HG03108 (cell line): ENCODE measurements around the gene SLC17A7.
"Not testable (repeated sequence)": the region's sequence is repeated elsewhere in the genome, so short reads cannot be mapped to it uniquely, and the experiment has no call there.

Experiments used
- ATAC-seq: cut with Tn5 transposase; IDR thresholded peaks from one replicate; pipeline ENCODE4 v1.9.1; 2021; ENCODE audit warnings: moderate library complexity; ENCODE audit not compliant: unreplicated experiment

The SLC17A7 gene

DNA sequence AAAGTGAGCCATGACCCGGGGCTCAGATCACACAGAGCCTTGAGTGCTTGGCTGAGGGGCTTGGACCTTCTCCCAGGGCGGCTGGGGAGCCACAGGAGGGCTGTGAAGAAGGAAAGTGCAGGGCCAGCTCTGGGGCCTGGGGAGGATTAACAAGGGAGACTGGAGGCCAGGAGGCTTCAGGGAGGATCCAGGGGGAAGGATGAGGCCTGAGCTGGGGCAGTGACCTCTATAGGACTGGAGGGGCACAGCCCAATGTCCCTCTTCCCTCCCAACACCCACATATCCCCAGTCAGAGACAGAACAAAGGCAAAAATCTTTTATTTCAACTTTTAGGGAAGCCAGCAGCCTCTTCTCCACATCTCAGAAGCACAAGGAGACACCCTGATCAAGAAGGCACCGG, 4.7 kb upstream of the SLC17A7 start:
- ATAC-seq: no peak

DNA sequence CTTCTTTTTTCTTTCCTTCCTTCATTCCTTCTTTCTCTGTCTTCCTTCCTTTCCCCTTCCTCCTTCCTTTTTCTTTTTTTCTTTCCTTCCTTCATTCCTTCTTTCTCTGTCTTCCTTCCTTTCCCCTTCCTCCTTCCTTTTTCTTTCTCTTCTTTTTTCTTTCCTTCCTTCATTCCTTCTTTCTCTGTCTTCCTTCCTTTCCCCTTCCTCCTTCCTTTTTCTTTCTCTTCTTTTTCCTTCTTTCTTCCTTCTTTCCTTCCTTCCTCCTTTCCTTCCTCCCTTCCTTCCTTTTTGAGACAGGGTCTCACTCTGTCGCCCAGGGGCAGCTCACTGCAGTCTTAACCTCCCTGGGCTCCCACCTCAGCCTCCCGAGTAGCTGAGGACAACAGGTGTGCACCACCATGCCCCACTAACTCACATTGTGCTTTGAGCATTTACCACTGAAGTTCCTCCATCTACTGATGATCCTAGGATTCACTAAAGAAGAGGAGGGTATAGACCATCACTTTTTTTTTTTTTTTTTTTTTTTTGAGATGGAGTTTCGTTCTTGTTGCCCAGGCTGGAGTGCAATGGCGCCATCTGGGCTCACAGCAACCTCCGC, 2.9 kb upstream of the SLC17A7 start:
- not testable (repeated sequence) for ATAC-seq

DNA sequence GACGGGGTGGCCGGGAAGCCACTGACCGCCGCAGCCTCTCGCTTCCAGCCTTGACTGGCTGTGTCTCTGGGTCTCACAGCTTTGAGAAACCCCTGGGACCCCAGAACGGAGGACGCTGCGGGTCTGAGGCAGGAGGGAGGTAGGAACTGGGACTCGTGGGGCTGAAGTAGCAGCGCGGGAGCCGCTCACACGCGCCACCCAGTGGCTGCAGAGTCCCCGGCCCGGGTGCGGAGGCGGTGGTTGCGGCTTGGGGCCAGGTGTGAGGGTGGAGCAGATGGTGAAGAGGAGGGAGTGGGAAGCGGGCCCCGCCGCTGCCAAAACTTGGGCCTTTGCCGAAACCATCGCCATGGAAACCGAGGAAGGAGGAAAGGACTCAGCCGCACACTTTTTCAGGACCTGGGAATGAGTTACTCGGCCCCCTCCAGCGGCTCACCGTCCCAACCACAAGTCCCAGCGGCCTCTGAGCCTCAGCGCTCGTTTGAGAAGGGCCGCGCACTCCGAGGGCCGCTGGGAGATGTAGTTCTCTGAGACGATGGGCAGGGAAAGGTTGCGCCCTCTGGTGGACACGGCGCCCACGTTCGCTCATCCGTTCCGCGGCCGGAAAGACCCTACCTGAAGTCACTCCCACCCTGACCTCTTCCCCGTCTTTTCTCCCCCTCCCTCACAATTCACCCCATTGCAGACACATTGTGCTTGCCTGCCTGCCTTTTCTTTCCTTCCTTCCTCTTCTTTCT, 2.2 kb upstream of the SLC17A7 start:
- peak; percentile 73 for ATAC-seq

DNA sequence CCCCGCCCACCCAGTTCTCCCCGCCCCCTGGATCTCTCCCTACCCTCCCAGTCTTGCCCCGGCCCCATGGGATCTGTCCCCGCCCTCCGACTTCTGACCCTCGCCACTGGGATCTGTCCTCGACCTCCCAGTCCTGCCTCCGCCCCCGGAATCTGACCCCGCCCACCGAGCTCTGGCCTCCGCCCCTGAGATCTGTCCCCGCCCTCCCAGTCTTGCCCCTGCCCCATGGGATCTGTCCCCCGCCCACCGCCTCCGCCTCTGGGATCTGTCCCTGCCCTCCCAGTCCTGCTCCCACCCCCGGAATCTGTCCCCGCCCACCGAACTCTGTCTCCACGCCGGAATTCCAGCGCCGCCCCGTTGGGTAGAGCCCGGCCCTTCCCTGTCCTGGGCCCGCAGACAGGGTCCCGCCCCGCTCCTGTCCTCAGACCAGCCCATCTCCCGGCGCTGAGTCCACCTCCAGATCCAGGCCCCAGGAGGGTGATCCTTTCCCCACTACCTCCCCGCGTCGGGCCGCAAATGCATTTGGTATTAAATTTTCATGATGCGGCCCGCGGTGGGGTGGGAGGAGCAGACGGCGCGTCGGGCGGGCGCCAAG, 1.5 kb upstream of the SLC17A7 start:
- ATAC-seq: no peak

DNA sequence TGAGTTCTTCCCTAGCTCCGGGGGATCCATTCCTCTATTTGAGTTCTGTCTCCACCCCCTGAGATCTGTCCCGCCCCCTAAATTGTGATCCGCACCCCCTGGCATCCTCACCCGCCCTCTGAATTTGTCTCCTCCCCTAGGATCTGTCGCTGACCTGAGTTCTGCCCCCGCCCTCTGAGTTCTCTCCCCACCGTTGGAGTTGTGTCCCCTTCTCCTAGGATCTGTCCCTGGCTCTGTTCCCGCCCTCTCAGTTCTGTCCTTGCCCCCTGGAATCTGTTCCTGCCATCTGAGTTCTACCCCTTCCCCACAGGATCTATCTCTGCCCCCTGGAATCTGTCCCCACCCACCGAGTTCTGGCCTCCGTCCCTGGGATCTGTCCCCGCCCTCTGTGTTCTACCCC, 1.0 kb upstream of the SLC17A7 start:
- no peak for ATAC-seq

DNA sequence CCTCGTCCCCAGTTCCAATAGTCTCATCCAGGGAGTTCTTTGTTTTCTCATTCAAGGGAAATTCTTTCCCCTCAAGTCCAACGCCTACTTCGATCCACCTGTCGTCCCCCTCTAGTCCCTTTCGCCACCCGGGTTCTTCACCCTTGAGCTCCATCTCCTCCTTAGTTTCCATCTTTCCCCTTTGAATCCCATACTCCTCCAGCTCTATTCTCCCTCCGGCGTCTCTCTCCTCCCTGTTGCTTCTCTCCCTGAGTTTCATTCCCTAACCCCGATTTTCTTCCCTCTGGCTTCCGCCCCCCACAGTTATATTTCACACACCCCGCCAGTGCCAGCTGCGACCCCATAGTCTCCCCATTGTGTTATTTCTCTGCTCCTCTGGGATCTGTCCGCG, 628 bp upstream of the SLC17A7 start:
- ATAC-seq: no peak

DNA sequence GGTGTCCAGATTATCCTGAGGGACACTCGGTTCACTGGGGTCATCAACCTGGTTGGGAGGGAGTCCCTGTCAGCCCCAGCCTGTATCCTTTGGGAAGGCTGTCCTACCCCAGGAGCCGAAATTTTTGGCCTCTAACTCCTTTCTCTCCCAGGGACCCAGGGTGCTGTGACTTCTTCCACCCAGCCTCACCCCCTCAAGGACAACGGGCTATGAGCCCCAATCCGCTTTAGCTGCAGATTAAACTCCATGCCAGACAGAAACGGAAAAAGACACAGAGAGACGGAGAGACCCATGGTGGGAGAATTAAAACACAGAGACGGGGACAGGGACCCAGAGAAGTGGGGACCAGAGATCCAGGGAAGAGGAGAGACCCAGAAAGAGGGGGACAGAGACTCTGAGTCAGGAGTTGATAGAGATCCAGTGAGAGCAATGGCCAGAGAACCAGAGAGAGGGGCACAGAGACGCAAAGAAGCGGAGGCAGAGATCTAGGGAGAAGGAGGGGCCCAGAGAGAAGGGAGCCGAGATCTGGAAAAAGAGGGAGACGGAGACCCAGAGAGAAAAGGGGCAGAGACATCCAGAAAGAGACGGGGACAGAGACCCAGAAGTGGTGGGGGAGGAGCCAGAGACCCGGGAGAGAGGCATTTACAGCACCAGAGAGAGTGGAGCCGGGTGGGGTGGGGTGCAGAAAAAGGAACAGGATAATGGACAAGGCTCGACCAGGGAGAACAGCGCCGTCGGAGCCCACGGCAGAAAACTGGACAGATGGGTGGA, 703 bp downstream of the SLC17A7 start:
- ATAC-seq: no peak

DNA sequence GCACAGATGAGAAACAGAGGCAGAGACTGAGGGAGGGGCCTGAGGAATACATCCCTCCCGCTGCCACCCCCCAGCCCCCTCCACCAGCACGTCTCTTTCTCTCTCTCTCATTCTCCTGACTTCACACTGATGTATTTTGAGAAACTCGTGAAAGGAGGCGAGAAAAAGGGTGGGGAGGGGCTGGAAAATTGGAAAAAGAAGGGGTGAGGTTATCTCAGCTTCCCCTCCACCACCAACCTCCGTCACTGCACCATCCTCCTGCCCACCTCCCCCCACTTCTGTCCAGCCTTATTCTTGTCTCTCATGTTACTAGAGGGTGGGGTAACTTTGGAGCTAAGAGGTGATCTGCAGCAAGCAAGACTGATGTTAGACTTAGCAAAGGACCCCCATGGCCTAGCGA, 1.5 kb downstream of the SLC17A7 start:
- no peak for ATAC-seq

DNA sequence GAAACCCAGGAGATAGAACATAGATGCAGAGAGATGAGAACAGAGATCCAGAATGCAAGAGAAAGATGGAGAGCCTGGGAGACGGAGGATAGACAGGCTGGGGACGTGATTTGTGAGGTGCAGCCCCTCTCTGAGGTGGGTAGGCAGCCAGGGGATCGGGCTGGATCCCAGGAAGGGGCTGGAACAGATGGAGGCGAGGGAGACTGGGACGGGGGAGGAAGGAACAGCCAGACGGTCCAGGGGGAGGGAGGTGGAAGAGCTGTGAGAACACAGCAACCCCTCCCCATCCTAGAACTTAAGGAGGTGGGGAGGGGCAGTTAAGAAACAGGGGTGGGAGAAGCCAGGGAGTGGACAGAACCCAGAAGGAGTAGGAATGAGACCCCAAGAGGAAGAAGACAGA, 3.1 kb downstream of the SLC17A7 start:
- no peak for ATAC-seq

DNA sequence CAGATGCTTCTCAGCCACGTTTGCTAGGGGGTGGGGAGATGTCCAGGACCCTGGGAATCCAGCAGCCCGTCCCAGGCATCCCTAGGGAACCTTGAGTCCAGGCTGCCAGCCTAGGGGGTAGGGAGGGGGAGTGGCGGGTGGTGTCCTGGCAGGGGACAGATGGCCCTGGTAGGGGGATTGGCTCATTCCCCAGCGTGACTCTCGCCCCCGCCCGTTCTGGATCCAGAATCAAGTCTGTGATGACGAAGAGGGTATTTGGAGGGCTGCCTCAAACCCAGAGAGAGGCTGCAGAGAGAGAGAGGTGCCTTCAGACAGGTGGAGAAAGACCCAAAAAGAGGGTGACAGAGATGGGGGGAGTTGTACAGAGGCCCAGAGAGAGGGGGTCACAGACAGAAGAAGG, 4.1 kb downstream of the SLC17A7 start:
- no peak for ATAC-seq

DNA sequence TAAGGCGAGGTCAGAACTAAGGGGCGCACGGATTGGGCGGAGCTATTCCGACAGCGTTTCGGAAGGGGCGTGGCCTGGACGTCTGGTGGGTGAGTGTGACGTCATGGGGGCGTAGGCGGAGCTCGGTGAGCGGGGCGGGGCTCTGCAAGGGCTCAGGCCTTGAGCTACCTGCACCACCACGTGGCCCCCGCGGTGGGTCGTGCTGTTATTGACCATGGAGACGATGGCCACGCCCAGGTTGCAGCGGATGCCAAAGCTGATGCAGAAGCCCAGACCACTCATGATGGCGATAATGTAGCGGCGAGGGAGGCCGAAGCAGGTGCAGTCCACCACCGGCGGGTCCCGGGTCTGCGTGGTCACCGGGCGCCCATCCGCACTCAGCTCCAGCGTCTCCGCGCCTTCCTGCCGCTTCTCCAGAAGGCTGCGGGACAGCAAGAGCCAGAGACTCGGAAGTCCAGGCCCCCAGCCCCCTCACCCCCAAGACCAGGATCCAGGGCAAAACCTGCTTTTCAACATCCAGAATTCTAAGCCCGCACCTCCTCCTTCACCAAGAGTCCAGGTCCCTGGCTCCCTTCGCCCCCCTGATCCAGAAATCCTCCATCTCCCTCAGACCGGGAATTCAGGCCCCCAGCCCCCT, 4.8 kb downstream of the SLC17A7 start:
- no peak for ATAC-seq

DNA sequence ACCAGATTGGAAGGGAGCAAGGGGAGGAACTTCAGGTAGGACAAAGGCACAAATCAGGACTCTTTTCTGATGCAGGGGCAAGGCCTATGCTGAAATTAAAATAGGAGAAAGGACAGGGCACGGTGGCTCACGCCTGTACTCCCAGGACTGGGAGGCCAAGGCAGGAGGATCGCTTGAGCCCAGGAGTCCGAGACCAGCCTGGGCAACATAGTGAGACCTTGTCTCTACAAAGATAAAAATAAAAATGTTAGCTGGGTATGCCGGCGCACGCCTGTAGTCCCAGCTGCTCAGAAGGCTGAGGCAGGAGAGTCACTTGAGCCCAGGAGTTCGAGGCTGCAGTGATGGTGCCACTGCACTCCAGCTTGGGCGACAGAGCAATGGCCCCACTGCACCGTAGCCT, 5.7 kb downstream of the SLC17A7 start:
- ATAC-seq: no peak

DNA sequence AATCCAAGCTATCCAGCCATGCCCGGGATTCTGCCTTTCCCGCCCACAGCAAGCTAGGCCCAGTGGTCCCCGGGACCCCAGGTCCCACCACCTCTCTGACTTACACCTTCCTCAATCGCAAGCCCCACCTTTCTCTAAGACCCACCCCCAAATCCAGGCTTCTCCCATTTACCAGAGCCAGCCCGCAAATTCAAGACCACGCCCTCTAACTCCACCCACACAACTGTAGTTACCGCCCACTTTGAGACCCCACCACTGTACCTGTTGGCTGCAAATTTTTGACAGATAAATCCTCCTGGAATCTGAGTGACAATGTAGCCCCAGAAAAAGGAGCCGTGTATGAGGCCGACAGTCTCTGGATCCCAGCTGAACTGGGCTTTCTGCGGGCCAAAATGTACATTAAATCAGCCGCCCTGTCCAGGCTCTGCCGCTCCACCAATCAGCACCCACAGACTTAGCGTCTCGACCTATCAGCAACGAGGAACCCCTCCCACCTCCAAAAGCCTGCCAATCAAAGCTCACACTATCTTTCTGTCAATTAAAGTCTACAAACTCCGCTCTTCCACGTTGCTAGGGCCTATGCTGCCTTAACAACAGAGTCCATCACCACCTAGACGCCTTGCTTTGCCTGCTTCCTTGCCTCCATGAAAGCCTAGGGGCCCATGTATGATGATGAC, 6.3 kb downstream of the SLC17A7 start:
- ATAC-seq: no peak

DNA sequence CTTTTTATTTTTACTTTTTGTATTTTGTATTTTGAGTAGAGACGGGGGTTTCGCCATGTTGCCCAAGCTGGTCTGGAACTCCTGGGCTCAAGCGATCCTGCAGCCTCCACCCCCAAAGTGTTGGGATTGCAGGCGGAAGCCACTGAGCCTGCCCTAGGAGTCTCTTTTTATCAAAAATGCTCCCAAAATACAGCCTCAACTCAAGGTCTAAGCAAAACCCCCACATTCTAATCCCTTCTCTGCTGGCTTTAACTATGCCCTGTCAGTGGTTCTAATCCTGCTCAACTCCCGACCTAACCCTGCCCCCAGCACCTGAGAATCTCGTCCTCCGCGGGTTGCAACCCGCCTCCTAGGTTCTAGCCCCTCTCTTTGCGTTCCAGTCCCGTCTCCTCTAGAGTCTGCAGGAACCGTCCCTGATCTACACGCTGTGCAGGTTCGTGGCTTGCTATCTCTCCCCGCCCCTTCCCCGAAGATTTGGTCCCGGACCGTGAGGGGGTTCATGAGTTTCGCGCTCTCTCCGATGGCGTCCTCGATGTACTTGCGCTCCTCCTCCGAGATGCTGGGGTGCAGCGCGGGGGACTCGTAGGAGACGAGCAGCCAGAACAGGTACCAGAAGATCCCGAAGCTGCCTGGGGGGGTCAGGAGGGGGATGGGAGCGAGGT, 8.0 kb downstream of the SLC17A7 start:
- no peak for ATAC-seq

DNA sequence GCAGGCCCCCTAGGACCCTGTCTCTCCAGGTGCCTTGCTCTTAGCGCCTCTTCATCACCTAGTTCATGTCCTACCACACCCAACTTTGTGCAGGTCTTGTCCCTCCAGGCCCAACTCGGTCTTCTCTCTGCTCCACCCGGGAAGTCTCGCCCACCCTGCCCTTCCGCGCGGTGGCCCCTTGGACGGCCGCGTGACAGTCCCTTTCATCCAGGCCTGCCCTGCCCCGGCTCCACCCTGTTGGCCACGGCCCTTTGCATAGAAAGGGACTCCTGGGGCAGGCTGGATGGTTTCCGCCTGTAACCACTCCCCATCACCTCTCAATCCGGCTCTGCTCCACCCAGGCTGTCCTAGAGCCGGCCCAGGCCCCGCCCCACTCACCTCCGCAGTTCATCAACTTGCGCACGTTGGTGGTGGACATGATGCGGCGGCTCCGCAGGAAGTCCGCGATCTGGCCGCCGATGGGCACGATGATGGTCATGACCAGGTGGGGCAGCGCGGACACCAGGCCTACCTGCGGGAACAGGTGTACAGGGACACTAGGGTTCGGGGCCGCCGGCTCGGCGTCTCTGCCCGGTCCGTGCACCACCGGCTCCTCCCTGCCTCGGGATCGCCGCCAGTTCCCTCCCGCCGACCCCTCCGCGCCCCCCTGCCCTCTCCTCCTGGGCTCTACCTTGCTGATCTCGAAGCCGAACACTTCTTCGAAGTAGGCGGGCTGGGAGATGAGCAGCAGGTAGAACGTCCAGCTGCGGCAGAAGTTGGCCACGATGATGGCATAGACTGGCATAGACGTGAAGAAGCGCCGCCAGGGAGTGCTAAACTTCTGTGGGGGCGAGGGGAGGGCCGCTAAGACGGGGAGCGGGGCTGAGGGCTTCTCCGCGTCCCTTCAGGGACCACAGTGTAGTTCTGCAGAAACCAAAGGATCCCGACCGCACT, 8.9 kb downstream of the SLC17A7 start:
- no peak for ATAC-seq

DNA sequence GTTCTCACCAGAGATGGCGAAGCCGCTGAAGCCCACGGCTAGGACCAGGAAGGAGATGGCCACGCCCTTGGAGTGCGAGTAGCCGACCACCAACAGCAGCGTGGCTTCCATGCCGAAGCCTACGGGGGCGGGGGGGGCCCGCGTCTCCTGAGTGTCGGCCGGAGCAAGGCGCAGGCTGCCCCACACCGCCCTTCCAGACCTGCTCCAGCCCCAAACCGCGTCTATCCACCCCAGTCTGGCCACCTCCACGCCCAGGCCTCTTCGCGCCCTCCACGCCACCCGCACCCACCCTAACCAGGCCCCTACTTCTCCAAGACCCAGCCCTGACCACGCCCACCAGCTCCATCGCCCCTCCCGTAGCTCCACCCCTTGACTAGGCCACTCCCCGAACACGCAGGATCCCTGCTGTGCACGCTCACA, 10.0 kb downstream of the SLC17A7 start:
- no peak for ATAC-seq

DNA sequence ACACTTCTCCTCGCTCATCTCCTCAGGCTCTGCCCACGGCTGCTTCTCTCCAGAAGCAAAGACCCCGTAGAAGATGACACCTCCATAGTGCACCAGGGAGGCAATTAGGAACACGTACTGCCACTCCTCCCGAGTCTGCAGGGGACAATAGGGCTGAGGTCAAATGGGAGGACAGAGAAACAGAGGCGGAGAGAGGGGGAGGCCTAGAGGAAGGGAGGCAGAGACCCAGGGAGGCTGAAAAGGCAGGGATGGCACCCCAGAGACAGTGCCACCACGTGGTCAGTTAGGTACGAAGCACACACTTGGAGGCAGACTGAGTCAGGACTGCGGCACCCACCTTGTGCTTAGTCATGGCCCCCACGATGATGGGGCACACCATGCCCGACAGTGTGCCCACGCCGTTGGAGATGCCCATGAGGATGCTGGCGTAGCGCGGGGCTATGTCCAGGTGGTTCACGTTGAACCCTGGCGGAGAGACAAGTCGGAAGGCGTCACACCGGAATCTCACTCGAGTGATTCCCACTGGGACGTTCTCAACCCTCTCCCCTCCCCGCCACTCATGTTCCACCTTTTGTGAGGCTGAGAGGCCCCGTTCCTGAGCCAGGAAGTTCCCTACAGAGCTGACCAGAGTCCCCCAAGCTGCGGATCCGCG, 10.5 kb downstream of the SLC17A7 start:
- ATAC-seq: no peak

DNA sequence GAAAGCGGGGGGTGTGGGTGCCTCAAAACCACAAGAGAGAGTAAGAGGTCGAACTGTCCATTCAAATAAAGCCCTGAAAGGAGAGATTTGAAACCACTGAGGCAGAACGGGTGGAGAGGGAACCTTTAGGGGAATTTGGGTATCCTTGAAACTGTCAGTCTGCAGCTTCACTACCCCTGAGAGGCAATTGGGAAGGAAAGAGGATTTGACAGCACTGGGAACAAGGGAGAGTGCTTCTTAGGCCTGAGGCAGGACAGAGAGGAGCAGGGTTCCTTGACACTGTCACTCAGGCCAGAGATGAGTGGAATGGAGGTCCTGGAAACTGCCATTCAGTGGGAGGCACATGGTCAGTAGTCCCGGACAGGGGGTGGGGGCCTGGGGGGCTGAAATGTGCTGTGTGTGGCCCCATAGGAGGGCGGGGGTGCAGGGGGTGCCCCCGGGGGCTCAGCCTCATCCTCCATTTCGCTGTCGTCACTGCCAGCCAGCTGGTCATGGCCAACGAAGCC, 11.1 kb downstream of the SLC17A7 start:
- ATAC-seq: no peak
